Frontal cortex (tissue), 4 donors: Measurements from ENCODE around the gene CCDC85C. TPM values are rescaled to one million over a fixed set of nuclear protein-coding genes. Genes with fewer than 3 reads are reported as not detected.

ENCODE experiments used
- DNase-seq, 2 donors: peaks; one replicate each; pipeline ENCODE4 v3.0.0; 2012; ENCODE audit warnings: low spot score in 2 of 2
- FAIRE-seq: peaks from 2 replicates; lab custom pipeline; 2012; peaks lifted over from hg19 to GRCh38; lab: Jason Lieb, UNC
- total RNA-seq: library from RNA; depleted of rRNA; stranded (reverse); fragments of >200 nt; gene quantifications from one replicate; pipeline ENCODE4 v1.2.3, GENCODE V29; 2014
- donor health status: control.
- donor health status: control.
- donor health status: control.

Gene CCDC85C
- total RNA-seq, 1 donor from 2014 or later: 9.8 TPM

DNA sequence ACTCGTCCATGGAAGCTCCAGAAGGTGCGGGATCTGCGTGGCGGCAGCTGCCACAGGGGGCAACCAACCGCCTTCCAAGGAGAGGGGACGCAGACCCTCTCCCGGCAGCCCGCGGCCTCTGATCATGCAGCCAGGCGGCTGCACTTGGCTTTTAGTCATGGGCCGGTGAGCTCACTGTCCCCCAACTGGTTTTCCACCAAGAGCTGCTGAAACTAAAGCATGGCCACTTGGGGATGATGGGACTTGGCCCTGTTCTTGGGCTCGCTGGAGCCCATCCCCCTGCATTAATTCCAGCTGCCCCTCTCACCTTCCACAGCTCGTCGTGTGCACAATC, 39.1 kb downstream of the CCDC85C start:
- no peak for FAIRE-seq

DNA sequence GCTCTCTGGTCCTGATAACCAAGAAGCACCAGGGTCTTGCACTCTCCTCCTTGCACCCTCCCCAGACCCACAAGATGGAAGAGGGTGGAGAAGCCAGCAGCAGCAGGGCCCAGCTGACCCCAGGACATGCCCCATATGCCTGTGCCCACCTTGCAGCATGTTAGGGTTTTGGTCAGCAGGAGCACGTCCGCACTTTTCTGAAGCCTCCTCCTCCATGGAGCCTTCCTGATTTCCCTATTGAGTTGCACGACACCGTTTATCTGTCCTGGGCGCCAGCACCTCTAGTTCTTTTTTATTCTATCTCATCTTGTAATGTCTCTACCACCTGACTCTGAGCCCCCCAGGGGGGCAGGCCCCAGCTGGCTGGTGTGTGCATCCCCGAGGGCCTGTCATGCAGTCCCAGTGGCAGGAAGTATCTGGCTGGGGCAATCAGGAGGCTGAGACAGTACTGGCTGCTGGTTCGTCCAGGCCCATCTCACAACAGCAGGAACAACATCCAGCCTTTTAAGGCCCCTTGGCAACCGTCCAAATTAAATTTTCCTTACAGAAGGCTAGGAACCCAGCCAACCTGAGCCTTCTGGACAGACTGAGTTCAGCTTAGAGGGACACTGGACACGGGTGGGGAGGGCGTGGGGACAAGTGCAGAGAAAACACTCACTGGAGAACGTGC, 39.6 kb downstream of the CCDC85C start:
- DNase-seq: no peak
- FAIRE-seq: no peak

More for the DNA sequence above, 39.1 kb downstream of the CCDC85C start:
- DNase-seq: no peak

DNA sequence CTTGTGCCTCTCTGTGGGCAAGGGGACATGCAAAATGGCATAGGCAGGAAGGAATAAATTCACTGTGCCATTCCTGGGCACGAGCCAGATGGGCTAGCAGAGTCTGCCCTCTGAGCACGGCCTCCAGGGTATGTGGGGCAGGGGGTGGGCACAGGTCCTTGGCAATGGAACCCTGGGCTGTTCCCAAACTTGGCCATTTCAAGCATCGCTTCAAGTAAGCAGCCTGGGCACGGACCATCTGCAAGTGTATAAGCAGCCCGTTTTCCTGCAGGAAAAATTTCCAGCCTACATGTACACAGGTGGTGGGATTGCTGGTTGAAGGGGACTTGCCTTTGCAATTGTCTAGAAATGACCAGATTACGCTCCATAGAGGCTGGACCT, 40.3 kb downstream of the CCDC85C start:
- FAIRE-seq (no peak), DNase-seq (no peak)

DNA sequence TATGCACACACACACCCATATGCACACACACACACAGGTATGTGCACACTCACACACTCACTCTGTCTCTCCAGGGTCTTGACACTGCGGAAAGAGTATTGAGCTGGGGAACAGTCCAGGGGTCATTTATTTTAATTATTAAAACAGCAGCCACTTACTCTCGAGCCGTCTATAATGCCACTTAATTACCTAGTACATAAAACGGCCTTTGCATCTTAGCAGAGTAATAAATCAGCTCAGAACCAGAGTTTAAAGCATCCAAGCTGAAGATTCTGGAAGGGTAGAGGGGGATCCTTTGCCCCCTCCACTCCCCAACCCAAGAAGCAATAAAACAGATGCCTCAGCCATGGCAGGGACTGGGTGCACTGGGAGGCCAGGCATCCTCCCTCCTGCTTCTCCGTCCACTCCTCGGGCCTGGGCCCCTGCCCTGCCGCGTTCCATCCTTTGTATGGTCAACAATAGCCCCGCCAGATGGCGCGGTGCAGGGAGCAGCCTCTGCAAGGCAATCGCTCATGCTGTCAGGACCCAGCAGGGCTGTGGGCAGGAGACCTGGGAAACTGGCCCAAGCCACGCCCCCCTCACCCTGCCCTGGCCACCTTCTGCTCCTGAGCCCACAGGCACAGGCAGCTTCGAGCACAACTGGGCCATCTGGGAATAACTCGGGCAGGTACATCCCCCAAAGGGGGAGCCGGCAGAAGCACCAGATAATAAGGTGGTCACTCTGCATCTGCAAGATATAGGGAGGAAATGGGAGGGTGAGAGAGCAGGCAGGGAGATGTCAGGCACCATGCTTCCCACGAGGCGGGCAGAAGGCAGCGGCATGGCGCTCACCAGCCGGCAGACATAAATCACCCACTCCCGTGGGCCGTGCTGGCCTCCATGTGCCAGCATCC, 40.9 kb downstream of the CCDC85C start:
- DNase-seq (no peak), FAIRE-seq (no peak)

DNA sequence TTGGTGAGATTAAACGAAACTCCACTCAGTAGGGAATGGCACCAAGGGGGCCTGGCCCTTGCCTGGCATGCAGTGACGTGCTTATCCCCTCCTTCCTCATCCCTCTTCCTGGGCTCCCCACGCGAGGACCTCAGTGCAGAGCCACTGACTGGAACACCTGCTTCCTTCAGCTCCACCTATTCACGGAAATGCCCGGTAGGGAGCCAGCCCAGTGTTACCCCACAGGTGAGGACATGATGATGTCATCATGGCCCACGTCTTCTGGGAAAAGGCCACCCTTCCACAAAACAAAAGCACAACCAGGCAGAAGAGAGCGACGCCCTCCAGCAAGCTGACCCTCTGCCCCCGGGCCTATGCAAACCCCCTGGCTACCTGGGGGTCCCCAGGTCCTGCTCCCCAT, 42.1 kb downstream of the CCDC85C start:
- FAIRE-seq (no peak), DNase-seq (no peak)

DNA sequence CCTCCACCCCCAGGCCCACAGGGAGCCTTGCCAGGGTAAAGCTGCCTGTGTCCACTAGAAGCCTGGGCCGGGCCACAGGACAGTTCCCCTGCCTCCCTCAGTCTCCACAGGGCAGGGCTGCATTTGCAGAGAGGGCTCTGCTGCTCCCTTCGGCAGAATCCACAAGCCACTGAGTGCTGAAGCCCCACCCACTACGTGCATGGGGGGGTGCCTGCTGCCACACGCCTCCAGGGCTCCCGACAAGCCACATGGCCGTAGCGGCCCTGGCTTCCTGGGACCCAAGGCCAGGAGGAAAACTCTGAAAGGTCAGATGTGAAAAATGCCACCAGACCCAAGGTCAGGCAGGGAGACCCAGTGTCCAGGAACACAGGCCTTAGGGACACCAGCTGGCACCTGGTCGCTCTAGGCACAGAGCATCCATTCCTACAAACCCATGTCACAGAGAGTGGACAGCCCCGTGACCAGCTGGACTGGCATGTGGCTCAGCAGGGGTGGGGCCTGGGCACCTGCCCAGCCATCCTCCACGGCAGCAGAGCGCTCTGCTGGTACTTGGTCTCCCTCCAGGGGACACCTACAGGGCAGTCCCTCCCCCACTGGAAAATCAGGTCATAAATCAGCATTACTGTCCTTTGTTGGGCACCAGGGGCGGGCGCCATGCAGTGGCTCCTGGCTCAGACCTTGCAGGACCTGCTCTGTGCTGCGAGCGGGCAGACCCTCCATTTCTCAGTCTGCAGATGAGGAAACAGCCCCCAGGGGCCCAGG, 42.9 kb downstream of the CCDC85C start:
- DNase-seq: no peak
- FAIRE-seq: no peak

DNA sequence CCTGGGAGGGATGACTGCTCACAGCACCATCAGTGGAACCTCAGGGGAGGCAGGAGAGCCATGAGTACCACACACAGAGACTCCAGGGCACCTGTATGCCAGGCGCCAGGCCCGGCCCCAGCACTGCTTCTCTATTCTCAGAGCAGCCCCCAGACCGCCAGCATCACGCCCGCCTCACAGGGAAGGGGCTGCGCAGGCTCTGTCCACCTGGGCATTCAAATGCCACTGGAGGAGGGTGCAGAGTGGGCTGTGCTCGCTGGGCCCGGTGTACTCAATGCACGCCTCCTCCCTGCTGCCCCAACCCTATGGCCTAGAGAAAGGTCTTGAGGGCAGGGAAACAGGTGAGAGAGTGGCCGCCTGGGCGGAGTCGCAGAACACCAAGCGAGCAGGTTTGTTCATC, 43.6 kb downstream of the CCDC85C start:
- no peak for FAIRE-seq
- no peak for DNase-seq

DNA sequence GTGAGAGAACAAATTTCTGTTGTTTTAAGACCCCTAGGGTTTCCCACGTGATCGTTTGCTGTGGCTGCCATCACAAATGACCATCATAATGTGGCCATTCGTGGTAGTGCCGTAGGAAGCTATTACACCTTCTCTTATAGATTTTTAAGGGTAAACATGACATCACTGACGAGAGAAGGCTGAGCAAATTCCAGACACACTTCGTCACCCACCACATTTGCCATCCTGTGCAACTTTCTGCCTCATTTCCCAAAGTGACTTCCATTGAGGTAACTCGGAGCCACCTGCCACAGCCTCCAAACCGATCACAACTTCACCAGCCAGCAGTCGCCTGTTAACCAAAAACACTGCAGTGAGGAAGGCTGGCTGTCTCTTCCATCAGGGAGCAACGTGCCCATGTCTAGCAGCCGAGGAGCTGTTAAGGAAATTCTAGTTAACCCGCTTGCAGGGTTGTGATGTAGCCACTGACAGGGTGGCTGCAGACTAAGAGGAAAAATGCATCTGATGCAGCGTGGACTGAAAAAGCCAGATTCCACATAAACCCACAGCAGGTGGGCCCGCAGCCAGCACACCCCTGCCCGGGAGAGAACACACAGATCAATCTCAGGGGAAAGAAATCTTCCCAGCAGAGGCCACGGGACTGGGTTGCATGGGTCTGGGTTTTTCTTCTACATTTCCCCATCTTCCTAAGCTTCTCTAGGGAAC, 44.6 kb downstream of the CCDC85C start:
- FAIRE-seq (no peak), DNase-seq (no peak)

DNA sequence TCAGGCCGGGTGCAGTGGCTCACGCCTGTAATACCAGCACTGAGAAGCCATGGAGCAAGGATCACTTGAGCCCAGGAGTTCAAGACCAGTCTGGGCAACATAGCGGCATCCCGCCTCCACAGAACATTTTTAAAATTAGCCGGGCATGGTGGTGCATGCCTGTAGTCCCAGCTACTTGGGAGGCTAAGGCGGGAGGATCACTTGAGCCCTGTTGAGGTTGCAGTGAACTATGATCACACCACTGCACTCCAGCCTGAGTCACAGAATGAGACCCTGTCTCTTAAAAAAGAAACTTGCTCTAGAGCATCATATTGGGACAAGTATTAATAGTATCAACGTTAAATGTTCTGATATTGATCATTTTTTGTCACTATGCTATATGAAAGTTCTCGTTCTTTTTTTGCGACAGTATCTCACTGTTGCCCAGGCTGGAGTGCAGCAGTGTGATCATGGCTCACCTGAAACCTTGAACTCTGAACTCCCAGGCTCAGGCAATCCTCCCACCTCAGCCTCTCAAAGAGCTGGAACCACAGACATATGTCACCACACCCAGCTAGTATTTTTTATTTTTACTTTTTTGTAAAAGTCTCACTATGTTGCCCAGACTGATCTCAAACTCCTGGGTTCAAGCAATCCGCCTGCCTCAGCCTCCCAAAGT, 47.7 kb downstream of the CCDC85C start:
- FAIRE-seq (no peak), DNase-seq (no peak)

DNA sequence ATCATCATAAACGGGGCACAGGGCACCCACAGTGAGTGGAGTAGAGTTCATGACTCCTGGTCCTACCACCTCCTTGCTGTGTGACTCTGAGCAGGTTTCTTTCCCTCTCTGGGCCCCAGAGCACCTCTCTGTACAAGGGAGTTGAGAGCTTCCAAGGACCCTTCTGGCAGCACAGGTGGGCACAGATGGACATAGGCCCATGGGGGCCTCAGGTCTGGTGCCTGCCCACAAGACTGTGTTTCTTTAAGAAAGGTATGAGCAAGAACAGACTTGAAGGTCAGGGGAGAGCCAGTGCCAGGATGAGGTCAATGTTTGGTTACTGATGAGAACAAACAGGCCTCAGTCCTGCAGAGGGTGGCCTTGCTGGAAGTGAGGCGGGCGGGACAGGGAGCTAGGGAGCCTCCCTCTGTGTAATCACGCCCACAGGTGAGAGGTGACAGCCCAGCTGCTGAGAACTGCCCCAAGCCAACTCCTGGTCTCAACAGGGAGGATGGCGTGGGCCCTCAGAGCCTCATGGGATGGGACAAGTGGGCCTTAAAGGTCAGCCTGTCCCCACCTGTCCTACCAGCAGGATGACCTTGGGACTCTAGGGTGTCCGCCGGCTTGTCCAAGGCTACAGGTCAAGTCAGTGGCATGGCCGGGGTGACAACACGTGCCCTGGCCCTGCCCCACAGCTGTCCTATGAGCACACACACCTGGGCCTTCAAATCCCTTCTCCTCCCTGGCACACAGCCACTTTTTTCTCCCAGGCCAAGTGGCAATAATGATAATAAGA, 49.1 kb downstream of the CCDC85C start:
- FAIRE-seq (no peak), DNase-seq (no peak)

DNA sequence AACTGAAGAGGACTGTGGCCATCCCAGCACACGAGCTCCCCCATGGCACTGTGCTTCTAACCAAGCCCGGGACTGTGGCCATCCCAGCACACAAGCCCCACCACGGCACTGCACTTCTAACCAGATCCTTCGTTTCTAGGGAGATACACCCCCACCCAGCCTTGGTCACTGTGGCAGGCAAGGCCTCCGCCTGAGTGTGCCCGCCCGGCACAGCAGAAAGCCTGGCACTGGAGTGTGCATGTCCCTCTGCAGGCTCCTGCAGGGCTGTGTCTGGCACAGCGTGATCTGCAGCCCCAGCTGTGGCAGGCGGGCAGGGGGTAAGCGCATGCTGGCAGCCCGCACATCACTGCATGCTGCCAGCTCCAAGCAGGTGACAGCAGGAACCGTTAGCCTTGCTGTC, 49.8 kb downstream of the CCDC85C start:
- DNase-seq (no peak), FAIRE-seq (no peak)

DNA sequence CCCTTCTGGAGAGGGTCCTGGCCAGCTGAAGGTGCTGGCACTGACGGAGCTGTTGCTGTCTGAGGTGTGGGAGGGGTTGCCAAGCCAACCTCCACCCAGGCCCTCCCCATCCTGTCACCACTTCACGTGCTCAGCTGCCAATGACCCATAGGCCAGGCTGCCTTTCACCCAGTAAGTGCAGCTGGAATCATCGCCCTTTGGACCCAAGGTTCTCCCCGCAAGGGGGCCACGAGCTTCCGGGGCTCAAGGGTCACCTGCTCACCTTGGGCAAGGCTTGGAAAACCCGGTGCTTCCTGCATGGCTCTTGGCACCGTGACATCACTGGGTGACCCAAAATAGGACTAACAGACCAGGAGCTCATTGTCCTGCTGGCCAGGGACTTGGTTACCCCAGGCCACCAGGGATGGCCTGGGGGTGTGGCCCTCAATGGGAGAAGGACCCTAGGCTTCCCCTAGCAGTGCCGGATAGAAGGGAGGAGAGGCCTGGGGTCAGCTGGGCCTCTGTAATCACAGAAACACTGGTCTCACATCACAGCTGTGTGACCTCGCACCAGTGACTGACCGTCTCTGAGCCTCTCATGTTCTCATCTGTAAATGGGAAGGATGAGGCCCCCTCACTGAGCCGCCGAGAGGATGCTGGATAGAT, 51.3 kb downstream of the CCDC85C start:
- no peak for DNase-seq
- no peak for FAIRE-seq

DNA sequence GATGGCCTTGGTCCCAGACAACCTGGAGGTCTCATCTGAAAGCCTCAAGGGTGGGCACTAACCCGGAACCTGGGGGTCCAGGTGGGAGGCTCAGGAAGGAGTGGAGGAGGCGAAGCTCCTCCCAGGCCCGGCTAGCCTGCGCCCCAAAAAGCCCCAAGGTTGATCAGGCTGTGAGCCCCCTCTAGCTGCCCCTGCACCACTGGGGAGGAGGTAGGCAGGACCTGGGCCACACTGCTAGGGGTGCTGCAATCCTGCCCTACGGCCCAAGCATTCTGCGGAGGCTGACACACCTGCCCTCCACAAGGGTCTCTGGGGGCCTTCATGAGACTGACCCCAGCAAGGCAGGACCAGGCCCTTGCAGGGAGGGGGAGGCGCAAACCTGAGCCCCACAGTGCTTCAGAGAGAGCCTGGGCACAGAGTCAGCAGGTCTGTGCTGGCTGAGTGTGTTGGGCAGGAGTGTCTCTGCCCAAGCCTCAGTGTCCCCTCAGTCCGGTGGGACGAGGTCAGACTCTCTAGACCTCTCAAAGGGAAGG, 51.9 kb downstream of the CCDC85C start:
- DNase-seq (no peak), FAIRE-seq (no peak)

DNA sequence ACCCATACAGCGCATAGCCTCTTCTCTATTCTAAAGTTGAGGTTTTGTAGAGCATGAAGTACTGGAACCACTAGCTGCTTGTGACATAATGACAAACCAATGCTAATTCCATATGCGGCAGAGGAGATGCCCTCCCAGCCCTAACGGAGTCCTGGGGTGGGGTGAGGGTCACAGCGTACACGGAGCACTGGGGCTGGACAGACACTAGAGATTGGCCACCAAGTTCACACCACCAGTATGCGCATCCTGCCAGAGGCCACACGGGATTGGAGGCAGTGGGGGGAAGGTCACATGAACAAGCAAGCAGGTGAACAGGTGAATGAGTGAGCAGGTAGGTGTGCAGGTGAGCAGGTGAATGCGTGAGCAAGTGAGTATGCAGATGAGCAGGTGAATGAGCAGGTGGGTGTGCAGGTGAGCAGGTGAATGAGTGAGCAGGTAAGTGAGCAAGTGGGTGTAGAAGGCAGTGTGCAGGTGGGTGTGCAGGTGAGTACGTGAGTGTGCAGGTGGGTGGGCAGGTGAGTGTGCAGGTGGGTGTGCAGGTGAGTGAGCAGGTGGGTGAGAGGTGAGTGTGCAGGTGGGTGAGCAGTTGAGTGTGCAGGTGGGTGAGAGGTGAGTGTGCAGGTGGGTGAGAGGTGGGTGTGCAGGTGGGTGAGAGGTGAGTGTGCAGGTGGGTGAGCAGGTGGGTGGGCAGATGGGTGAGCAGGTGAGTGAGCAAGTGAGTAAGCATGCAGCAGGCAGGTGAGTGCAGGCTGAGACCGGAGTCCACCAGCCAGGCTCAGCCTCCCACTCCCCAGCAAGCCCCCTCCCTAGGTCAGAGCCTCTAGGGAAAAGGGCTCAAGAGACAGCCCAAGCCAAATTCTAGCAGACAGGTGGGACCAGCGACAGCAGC, 52.7 kb downstream of the CCDC85C start:
- no peak for FAIRE-seq

DNA sequence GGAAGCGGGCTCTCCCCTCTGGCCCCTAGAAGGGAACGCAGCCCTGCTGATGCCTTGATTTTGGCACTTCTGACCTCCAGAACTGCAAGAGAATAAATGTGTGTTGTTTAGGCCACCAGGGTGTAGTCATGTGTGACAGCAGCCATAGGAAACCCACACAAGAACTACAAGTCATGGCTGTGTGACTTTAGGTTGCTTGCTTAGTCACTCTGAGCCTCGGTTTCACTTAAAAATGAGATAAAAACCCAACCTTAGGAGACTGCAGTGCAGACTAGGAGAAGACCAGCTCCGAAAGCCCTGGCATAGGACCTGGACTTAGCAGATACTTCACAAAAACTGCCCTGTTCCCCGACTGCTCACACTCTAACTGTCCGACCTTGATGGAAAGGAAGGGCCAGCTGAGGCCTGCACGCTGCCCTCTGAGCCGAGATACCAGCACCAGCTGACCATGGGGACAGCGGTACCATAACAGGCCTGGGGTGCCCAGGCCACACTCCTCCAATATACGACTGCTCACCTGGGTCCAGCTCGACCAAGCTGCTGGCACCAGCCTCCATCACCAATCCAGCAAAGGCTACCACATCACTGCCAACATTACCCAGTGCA, 53.5 kb downstream of the CCDC85C start:
- DNase-seq: no peak
- no peak for FAIRE-seq

More for the DNA sequence above, 52.7 kb downstream of the CCDC85C start:
- no peak for DNase-seq

DNA sequence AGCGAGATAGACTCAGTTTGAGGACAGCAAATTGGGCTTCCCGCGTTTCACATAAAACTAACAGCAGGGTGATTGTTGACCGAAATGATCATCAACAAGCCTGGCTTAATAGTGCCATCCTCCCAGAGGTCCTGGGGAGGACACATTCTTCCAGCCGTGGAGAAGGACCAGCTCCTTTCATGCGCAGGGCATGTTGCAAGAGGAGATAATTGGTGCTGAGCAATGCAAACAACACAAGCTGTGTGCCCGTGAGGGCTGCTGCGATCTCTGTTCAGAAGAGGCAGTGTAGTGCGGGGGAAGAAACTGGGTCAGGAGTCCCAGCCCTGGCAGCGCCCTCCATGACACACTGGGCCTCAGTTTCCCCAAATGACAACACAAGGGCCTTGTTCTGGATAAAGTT, 54.3 kb downstream of the CCDC85C start:
- DNase-seq (no peak), FAIRE-seq (no peak)
